ENCODE data around the gene DUOXA2.

Gene DUOXA2

GRCh38 chr15:45136378-45136764 lies 22.2 kb downstream of the DUOXA2 start:
- DNase-seq (ENCODE audit: low read depth in 2 of 2) = no peak

- no peak for DNase-seq (ENCODE audit: low read depth in 2 of 2)
Measured at GRCh38 chr15:45137703-45138102, 23.6 kb downstream of the DUOXA2 start.

- DNase-seq (ENCODE audit: low read depth in 2 of 2) = no peak
Measured at GRCh38 chr15:45138814-45139765, 25.0 kb downstream of the DUOXA2 start.

GRCh38 chr15:45139770-45140169 lies 25.6 kb downstream of the DUOXA2 start:
- DNase-seq (ENCODE audit: low read depth in 2 of 2) = no peak

- DNase-seq (ENCODE audit: low read depth in 2 of 2) = no peak
Measured at GRCh38 chr15:45140557-45141250, 26.6 kb downstream of the DUOXA2 start.

- no peak for DNase-seq (ENCODE audit: low read depth in 2 of 2)
Measured at GRCh38 chr15:45141386-45141785, 27.3 kb downstream of the DUOXA2 start.

- no peak for DNase-seq (ENCODE audit: low read depth in 2 of 2)
Measured at GRCh38 chr15:45143056-45143455, 28.9 kb downstream of the DUOXA2 start.

GRCh38 chr15:45143946-45144345 lies 29.8 kb downstream of the DUOXA2 start:
- DNase-seq (ENCODE audit: low read depth in 2 of 2) = no peak

- DNase-seq (ENCODE audit: low read depth in 2 of 2) = no peak
Measured at GRCh38 chr15:45144775-45145174, 30.6 kb downstream of the DUOXA2 start.

- no peak for DNase-seq (ENCODE audit: low read depth in 2 of 2)
Measured at GRCh38 chr15:45146405-45146804, 32.3 kb downstream of the DUOXA2 start.

- no peak for DNase-seq (ENCODE audit: low read depth in 2 of 2)
Measured at GRCh38 chr15:45147606-45148005, 33.5 kb downstream of the DUOXA2 start.

- DNase-seq (ENCODE audit: low read depth in 2 of 2) = no peak
Measured at GRCh38 chr15:45148076-45149059, 34.2 kb downstream of the DUOXA2 start.

- DNase-seq (ENCODE audit: low read depth in 2 of 2) = no peak
Measured at GRCh38 chr15:45149060-45149459, 34.9 kb downstream of the DUOXA2 start.

GRCh38 chr15:45150481-45150880 lies 36.4 kb downstream of the DUOXA2 start:
- no peak for DNase-seq (ENCODE audit: low read depth in 2 of 2)

GRCh38 chr15:45150997-45151396 lies 36.9 kb downstream of the DUOXA2 start:
- DNase-seq (ENCODE audit: low read depth in 2 of 2) = no peak

GRCh38 chr15:45151998-45152828 lies 38.1 kb downstream of the DUOXA2 start:
- DNase-seq (ENCODE audit: low read depth in 2 of 2) = no peak

- no peak for DNase-seq (ENCODE audit: low read depth in 2 of 2)
Measured at GRCh38 chr15:45155739-45156138, 41.6 kb downstream of the DUOXA2 start.

GRCh38 chr15:45156744-45157455 lies 42.8 kb downstream of the DUOXA2 start:
- no peak for DNase-seq (ENCODE audit: low read depth in 2 of 2)

- no peak for DNase-seq (ENCODE audit: low read depth in 2 of 2)
Measured at GRCh38 chr15:45157974-45158373, 43.8 kb downstream of the DUOXA2 start.

GRCh38 chr15:45161666-45162065 lies 47.5 kb downstream of the DUOXA2 start:
- DNase-seq (ENCODE audit: low read depth in 2 of 2) = no peak
